GM12873 (cell line): ENCODE measurements around the gene PPEF1.

Source experiments
- CTCF ChIP-seq: IDR thresholded peaks from 2 replicates; pipeline ENCODE4 v1.5.1; 2012; ENCODE audit warnings: low read depth, mild to moderate bottlenecking, moderate library complexity, low read length, control low read depth; ENCODE audit not compliant: insufficient read depth; ENCODE audit errors: missing control alignments

Gene PPEF1

GRCh38 chrX:18769364-18769763 is 61.9 kb downstream of the PPEF1 start:
- TF ChIP-seq CTCF = no peak

- TF ChIP-seq CTCF = peak; percentile 30
Measured at GRCh38 chrX:18769812-18770573, 62.5 kb downstream of the PPEF1 start.

DNA sequence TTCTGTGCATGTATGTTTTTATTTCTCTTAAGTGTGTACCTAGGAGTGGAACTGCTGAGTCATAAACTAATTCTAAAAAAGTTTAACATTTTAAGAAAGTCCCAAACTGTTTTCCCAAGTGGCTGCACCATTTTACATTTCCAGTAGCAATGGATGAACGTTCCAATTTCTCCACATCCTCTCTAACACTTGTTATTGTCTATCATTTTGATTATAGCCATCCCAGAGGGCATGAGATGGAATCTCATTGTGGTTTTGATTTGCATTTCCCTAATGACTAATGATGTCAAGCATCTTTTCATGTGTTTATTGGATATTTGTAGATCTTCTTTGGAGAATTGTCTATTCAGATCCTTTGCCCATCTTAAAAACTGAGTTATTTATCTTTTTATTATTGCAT is 82.5 kb downstream of the PPEF1 start:
- TF ChIP-seq CTCF = no peak

DNA sequence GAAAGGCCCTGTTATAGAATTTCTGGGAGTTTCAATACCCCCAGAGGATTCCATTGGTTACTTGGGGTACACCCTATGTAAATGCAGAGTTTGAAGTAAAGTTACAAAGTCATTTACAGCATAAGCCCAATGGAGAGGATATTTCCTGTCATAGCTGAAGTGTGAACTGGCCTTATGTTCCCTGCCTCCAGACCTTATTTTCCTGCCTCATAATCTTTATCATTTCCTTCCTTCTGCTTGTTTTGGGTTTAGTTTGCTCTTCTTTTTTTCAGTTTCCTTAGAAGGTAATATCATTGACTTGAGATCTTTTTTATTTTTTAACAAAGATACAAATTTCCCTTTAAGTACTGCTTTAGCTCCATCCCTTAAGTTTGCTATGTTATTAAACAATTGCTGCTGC is 85.4 kb downstream of the PPEF1 start:
- no peak for TF ChIP-seq CTCF

- TF ChIP-seq CTCF = no peak
Measured at GRCh38 chrX:18793601-18794089, 86.2 kb downstream of the PPEF1 start.

DNA sequence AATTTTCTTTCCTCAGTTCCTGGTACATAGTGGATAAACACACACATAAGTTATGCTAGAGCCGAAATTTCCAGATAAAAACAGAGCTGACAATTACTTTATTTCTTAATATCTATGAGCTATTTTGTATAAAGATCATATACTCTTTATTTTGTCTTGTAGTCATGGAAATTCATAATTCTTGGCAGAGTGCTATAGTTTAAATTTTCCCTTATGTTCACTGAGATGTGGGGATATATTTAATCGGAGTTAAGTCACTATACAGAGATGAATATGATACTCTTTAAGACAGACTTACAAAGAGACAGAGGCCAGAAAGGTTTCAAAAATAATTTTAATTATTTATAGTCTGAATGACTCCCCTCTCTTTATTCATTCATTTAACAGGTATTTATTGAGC is 89.7 kb downstream of the PPEF1 start:
- no peak for TF ChIP-seq CTCF

DNA sequence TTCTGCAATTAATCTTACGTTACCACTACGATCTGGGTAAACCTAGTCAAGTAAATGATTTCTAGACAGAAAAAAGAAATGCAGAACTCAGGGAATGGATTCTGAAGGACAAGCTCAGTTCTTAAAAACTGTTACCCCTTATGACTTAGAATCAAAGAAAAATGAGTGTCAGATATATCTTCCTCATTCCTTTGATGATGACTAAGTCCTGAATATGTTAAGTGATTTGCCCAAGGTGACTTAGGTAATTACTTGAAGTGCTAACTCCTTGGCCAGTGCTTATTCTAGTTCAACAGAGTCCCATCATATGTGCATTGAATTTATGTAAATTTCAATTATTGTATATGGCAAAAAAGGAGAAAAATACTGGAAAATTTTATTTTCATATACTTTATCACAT is 92.5 kb downstream of the PPEF1 start:
- TF ChIP-seq CTCF = no peak
